ENCODE measurements around the gene MAFB.

Gene MAFB

DNA sequence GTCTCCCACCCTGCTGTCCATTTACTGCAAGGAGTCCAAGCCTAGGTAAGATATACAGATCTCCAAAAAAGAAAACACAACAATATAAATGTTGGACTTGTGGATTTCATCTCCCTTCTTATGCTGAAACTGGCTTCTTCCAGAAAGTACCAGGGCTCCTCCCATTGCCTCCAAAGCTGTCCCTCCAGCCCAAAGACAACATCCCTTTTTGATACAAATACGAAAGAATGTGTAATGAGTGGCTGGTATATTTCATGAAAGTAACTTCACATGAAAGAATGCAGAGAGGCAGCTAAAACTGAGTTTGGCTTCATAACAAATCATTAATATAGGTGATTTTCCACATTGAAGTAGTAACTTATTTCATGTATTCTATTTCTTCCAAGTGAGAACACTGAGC, 7.9 kb downstream of the MAFB start:
- DNase-seq: no peak

DNA sequence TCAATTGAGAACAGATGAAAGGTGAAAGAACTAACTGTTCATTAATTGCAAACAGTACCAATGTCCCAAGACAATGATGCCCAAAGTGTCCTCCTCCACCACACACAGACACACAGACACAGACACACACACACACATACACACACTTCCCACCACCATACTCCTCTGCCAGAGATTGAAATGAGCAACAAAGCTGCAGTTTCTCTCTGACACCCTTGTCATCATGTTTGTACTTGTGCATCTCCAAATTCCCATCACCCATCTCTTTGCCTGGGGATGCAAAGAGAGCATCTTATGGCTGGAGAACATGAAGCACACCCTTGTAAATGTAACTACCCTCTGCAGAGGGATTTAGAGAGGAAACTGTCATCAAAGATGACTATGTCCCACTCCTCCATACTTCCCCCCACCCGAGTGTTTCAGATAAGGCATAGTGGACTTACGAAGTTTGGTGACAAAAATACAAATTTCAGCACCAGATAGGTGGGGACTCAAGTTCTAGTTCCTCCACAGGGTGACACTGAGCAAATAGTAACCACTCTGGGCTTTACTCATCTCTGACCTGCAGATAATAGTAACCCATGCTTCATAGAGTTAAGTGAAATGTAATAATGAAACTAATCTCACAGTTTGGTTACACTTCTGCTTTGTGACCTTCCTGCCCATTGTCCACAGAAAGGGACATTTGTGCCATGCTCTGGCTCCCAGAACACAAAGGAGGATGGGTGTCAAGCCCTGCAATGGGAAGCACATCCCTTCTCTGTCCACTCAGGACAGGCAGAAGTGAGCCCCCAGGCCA, 8.7 kb downstream of the MAFB start:
- no peak for DNase-seq

GRCh38 chr20:40679184-40679583, 9.9 kb downstream of the MAFB start:
- no peak for DNase-seq

GRCh38 chr20:40678286-40678875, 10.7 kb downstream of the MAFB start:
- no peak for DNase-seq

DNA sequence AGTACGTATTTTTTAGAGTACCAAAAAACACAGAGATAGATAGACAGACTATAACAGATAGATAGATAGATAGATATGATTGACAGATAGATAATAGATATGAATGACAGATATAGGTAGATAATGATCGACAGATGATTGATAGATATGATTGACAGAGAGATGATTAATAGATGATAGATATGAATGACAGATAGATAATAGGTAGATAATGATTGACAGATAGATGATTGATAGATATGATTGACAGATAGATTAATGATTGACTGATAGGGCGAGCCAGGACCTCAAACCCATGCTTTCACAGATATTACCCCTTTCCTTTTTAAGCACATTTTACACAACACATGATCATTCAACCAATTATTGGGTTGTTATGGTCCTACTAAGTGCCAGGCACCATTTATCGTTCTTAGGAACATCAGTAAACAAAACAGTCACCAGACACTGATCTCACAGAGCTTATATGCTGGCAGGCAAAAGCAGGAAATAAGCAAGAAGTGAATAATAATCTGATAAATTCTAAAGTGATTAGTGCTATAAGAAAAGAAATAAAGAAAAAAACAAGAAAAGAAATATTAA, 11.6 kb downstream of the MAFB start:
- DNase-seq: no peak

- DNase-seq: no peak
Measured at GRCh38 chr20:40676491-40677269, 12.4 kb downstream of the MAFB start.

GRCh38 chr20:40675599-40676221, 13.3 kb downstream of the MAFB start:
- no peak for DNase-seq

- no peak for DNase-seq
Measured at GRCh38 chr20:40673442-40673841, 15.6 kb downstream of the MAFB start.

GRCh38 chr20:40672095-40672494, 16.9 kb downstream of the MAFB start:
- no peak for DNase-seq

GRCh38 chr20:40670253-40670652, 18.8 kb downstream of the MAFB start:
- no peak for DNase-seq

DNA sequence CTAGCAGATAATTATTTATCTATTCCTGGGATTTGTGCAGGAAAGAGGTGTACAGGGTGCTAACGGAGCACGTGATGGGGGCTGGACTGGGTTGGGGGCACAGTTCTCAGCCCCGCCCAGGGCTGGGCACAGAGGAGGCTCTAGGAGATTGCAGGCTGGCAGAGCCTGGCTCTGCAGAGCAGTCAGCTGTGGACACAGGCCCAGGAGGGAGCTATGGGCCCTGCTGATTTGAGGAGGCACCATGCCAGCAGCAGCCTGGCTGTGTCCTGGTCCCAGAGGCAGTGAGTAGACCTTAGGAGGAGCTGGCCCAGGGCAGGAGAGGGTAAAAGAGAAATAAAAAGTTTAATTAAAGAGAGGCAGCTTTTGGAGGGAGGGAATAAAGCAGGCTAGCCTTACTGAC, 19.3 kb downstream of the MAFB start:
- DNase-seq: no peak

DNA sequence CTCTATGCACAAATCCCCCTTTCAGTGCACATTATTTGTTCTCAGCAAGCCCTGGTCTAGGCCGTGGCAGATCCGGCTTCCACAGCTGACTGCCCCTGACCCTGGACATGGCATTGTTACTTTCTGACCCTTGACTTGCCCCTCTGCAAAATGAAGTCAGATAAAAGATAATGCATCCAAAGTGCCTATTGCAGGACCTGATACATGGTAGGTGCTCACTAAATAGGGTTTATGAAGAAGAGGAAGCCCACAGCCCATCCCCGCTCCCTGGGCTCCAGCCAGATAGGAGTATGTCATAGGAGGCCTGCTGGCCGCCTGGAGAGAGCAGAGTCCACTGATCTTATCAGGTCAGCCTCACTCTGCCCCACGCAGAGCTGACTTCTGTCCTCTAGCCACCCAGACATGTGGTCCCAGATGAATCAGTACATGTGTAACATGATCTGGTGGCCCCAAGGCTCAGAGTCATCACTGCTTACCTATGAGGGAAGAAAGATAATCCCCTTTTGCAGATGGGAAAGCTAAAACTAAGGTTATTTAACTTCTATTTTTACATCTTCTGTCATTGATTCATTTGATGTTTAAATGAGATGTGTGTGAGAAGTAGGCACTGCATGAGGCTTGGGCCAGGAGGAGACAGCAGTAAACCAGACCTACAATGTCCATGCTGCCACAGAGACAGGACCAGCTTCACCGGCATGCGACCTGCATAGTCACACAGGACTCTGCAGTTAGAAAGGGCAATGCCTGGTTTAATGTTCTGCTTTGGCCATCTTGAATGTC, 20.4 kb downstream of the MAFB start:
- no peak for DNase-seq

DNA sequence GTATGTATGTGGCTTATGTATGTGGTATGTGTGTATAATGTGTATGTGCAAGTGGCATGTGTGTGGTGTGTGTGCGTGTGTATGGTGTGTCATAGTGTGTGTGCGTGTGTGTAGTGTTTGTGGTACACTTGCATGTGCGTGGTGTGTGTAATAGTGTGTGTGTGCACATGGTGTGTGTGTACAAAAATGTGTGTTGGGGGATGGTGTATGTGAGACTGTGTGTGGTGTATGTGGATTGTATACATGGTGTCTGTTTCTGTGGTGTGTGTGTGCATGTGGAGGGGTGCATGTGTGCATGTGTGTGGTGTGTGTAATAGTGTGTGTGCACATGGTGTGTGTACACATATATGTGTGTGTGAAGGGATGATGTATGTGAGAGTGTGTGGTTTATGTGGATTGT, 21.5 kb downstream of the MAFB start:
- no peak for DNase-seq

GRCh38 chr20:40666336-40666735, 22.7 kb downstream of the MAFB start:
- no peak for DNase-seq

GRCh38 chr20:40664891-40665290, 24.1 kb downstream of the MAFB start:
- no peak for DNase-seq

GRCh38 chr20:40663991-40664880, 24.8 kb downstream of the MAFB start:
- no peak for DNase-seq

DNA sequence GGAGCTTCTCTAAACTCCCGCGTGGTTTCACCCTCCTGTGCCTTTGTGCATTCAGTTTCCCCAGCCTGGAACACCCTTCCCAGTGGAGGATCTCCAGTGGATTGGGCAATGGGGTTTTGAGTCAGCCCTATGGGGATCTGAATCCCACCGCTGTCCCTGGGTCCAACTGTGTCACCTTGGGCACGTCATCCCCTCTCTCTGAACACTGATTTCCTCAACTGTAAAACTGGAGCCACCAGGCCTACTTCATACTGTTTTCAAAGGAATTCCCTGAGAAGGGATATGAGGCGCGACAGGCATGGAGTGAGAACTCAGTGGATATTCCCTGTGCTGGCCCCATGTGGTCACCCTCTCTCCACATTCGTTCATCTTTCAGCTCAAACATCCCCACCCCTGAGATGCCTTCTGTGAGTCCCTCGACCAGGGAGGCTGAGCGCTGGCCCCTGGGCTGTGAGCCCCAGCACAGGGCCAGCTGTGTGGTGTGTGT, 25.7 kb downstream of the MAFB start:
- no peak for DNase-seq

DNA sequence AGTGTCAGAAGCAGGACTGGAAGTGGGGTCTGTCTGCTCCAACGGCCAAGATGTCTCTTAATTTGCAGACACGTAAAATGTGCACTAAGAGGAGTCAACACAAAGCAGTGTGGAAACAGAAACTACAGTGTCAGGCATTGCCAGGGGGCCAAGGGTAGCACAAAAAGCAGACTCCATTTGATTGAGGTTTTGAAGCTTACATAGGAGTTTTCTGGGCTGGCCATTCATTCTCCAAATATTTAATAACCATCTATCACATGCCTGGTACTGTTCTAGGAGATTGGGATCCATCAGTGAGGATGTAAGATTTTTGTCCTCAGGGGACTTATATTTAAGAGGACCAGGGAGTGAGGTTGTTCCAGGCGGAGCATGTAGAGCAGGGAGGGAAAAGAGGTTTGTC, 29.5 kb downstream of the MAFB start:
- no peak for DNase-seq

DNA sequence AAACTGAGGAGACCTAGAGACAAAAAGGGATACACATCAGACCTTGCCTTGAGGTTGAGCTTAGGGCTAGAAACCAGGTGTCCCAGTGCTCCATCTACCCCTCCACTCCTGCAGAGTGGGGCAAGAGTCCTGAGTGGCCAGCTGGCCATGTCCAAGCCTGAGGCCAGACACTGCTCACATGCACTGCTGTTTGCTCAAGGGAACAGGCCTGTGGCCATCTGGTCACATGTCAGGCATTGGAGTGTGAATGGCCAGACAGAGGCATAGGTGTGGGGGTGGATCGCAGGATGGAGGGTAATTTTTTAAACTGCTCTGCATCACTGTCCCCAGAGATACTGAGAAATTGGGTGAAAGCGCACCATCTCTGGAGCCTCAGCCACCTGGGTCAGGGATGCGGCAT, 30.5 kb downstream of the MAFB start:
- no peak for DNase-seq

- DNase-seq: no peak
Measured at GRCh38 chr20:40657526-40657925, 31.5 kb downstream of the MAFB start.

DNA sequence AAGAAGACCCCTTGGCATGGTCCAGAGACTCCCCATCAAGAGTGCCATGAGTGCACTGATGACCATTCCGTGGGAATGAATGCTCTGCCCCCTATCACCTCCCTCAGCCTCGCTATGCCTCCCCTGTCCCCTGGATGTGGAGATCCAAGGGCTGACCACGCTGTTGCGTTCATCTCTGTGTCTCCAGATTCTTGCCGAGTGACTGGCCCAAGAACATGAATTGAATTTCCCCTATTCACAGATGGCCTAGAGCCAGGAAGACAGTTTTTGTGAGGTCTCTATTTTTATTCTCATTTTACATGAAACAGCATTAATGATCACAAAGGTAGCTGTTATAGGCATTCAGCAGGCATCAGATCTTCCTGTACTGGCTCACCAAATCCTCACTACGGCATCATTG, 33.6 kb downstream of the MAFB start:
- DNase-seq: no peak
